HG03039 (cell line): ENCODE measurements around the gene ZNF362.

ENCODE experiments used
- ATAC-seq: cut with Tn5 transposase; IDR thresholded peaks from one replicate; pipeline ENCODE4 v1.9.1; 2021; ENCODE audit warnings: mild to moderate bottlenecking, moderate library complexity; ENCODE audit not compliant: unreplicated experiment

The ZNF362 gene

GRCh38 chr1:33267468-33268205, 11.3 kb downstream of the ZNF362 start:
- ATAC-seq, result no peak

GRCh38 chr1:33268457-33268856, 12.2 kb downstream of the ZNF362 start:
- ATAC-seq, result no peak

- ATAC-seq, result no peak
Observed at GRCh38 chr1:33268927-33269610, 12.8 kb downstream of the ZNF362 start.

- ATAC-seq, result no peak
Observed at GRCh38 chr1:33269621-33270020, 13.3 kb downstream of the ZNF362 start.

GRCh38 chr1:33270379-33270778, 14.1 kb downstream of the ZNF362 start:
- ATAC-seq, result no peak

GRCh38 chr1:33270808-33271465, 14.6 kb downstream of the ZNF362 start:
- ATAC-seq, result no peak

GRCh38 chr1:33271666-33272505, 15.6 kb downstream of the ZNF362 start:
- no peak for ATAC-seq

- ATAC-seq, result no peak
Observed at GRCh38 chr1:33272509-33272908, 16.2 kb downstream of the ZNF362 start.

GRCh38 chr1:33272930-33273329, 16.6 kb downstream of the ZNF362 start:
- ATAC-seq, result no peak

- no peak for ATAC-seq
Observed at GRCh38 chr1:33273406-33273805, 17.1 kb downstream of the ZNF362 start.

GRCh38 chr1:33273961-33274371, 17.7 kb downstream of the ZNF362 start:
- ATAC-seq, result no peak

- ATAC-seq, result no peak
Observed at GRCh38 chr1:33274446-33274845, 18.2 kb downstream of the ZNF362 start.

- ATAC-seq, result no peak
Observed at GRCh38 chr1:33275195-33275594, 18.9 kb downstream of the ZNF362 start.

- no peak for ATAC-seq
Observed at GRCh38 chr1:33275706-33276572, 19.6 kb downstream of the ZNF362 start.

- no peak for ATAC-seq
Observed at GRCh38 chr1:33276573-33277298, 20.4 kb downstream of the ZNF362 start.

- no peak for ATAC-seq
Observed at GRCh38 chr1:33277488-33278084, 21.3 kb downstream of the ZNF362 start.

GRCh38 chr1:33280091-33280661, 23.9 kb downstream of the ZNF362 start:
- no peak for ATAC-seq

- ATAC-seq, result no peak
Observed at GRCh38 chr1:33281554-33282303, 25.4 kb downstream of the ZNF362 start.
